ENCODE results near the gene ANK2. TPM values are rescaled to one million over a fixed set of nuclear protein-coding genes. Genes with fewer than 3 reads are reported as not detected.

Gene ANK2
- total and polyA plus RNA-seq, 2 experiments from 2014 or later, result 7.7 to 40.4 TPM

GRCh38 chr4:113212613-113213012 is 163.2 kb downstream of the ANK2 start:
- H3K36me3 ChIP-seq (ENCODE audit: insufficient read depth), result no peaks in the 10 kb centered on the region
- no peak overlapping the region for H3K4me3 ChIP-seq
- H2AFZ ChIP-seq, result no peak overlapping the region
- H3K4me2 ChIP-seq, result no peak overlapping the region
- ATAC-seq (no peak), DNase-seq (ENCODE audit: low spot score) (no peak)
- Mint-ChIP-seq H3K36me3 (ENCODE audit: low read depth) (no peaks in the 10 kb centered on the region), H3K27ac (no peak overlapping the region), H3K4me3 (no peak overlapping the region), H3K4me1 (peaks cover 25% of the 10 kb centered on the region), H3K9me3 (no peaks in the 10 kb centered on the region), H3K27me3 (ENCODE audit: insufficient read depth, low read depth, poor library complexity) (peaks cover 2% of the 10 kb centered on the region)
- TF ChIP-seq CTCF (conservative IDR thresholded peaks at IDR 0.05; ENCODE audit: low read depth in 2 of 2) (no peak), JUNB (IDR thresholded peaks at IDR 0.05; ENCODE audit: unreplicated experiment) (no peak), EZH2 (IDR thresholded peaks at IDR 0.05; ENCODE audit: low read depth, unreplicated experiment) (no peak), ZNF114 (CRISPR knock-in tag; IDR thresholded peaks at IDR 0.05) (no peak), ETS1 (IDR thresholded peaks at IDR 0.05) (no peak), ZNF462 (CRISPR knock-in tag; IDR thresholded peaks at IDR 0.05) (no peak), ZNF331 (CRISPR knock-in tag; IDR thresholded peaks at IDR 0.05; ENCODE audit: low read depth) (no peak), EZH2phosphoT487 (IDR thresholded peaks at IDR 0.05; ENCODE audit: unreplicated experiment) (no peak), NANOG (IDR thresholded peaks at IDR 0.05; ENCODE audit: borderline replicate concordance) (no peak), CREB1 (CRISPR knock-in tag; IDR thresholded peaks at IDR 0.05; ENCODE audit: low read depth) (no peak)
- peaks cover 14% of the 10 kb centered on the region for H3K4me1 ChIP-seq (ENCODE audit: insufficient read depth)
- no peaks in the 10 kb centered on the region for H3K79me2 ChIP-seq (replicated peaks; ENCODE audit: insufficient read depth)
- no peak overlapping the region for H3K27ac ChIP-seq (ENCODE audit: low read depth)
- H4K20me1 ChIP-seq (replicated peaks; ENCODE audit: insufficient read depth), result no peaks in the 10 kb centered on the region
- no peaks in the 10 kb centered on the region for H3K9me2 ChIP-seq (ENCODE audit: insufficient read depth)
- H3F3A ChIP-seq (replicated peaks; ENCODE audit: low read depth), result no peaks in the 10 kb centered on the region
- H3K27me3 ChIP-seq (ENCODE audit: insufficient read depth), result no peaks in the 10 kb centered on the region
